Putamen (tissue), 1 donor: Measurements from ENCODE around the gene ZMAT5.

ENCODE experiments used
- DNase-seq: peaks from one replicate; pipeline ENCODE4 v3.0.0-alpha.2; 2016; ENCODE audit warnings: low spot score

The ZMAT5 gene, protein sequence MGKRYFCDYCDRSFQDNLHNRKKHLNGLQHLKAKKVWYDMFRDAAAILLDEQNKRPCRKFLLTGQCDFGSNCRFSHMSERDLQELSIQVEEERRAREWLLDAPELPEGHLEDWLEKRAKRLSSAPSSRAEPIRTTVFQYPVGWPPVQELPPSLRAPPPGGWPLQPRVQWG

DNA sequence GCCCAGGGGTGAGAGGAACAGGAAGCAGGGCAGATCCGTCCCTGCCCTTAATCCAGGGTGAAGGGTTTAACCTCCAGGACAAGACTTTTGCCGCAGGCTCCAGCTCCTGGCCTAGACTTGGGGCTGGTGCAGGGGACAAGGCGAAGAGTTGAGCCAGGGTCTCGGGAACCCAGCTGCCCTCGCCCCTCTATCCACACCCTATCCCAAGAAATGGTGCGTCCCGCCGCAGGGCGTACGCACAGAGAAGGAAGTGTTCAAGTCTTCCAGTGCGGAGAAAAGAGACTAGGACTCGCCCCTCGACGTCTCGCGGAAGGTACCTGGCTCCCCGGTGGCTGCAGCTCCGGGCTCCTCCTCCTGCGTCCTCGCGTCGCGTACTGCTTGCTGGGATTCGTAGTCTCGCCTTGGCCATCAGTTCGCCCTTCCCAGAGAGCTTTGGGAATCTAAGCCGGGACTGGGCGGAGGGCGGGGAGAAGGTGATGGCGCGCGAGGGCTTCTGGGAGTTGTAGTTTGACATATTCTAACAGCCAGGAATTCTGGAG lies at the start of gene ZMAT5:
Gene ZMAT5, minus strand, starts transcription at position 376 of the 539 bp plus-strand sequence. CDS start 18,463 bp downstream, outside the sequence.
- DNase-seq = peak; percentile 97

DNA sequence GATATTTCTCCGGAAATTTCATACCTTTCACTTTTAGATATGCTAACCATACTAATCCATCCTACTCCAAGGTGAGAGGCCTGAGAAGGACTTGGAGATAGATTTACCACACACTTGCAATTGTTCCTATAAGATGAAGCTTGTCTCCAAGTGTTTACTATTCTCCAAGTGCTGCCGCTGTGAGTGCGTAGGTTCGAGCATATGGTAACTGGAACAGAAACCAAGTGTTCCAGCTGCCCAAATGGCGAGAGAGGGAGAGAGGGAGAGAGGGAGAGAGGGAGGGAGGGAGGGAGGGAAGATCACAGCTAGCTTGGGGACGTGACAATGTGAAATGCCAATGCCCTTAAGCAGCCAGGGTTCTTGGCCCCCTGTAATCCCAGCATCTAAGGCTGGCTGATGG lies 49.7 kb upstream of the ZMAT5 start:
- DNase-seq = no peak

DNA sequence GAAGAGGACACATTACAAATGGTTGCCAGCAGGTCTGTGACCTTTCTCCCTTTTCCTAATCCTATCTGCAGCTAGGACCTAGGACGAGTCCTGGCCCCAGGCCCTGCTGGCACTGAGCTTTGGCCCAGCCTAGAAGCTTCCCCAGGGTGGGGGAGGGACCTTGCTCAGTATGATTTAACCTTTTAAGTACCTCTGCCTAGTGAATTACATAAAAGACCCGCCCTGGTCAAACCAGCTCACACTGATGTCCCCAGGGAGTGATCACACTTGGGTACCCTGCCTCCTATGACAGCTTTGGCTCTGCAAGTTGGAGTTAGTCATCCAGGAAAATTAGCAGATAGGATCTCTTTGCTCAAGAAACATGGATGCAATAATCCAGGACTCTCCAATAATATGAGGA lies 49.3 kb upstream of the ZMAT5 start:
- no peak for DNase-seq

DNA sequence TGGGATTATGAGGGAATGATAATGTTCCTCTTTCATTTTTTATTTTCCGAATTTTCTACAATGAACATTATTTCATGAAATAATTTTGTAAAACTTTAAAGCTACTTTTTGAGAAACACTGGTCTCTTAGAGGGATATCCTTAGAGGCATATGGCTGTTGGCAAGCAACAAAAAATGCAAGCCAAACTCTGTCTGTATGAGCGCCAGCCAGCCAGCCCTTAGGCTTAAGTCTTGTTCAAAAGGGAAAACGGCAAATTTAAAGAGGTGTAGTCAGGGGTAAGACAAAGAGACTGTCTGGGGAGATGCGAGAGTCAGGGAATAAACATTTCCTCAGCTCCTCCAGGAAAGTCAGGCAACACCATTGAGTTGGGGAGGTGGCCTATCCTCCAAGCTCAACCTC lies 48.8 kb upstream of the ZMAT5 start:
- no peak for DNase-seq

DNA sequence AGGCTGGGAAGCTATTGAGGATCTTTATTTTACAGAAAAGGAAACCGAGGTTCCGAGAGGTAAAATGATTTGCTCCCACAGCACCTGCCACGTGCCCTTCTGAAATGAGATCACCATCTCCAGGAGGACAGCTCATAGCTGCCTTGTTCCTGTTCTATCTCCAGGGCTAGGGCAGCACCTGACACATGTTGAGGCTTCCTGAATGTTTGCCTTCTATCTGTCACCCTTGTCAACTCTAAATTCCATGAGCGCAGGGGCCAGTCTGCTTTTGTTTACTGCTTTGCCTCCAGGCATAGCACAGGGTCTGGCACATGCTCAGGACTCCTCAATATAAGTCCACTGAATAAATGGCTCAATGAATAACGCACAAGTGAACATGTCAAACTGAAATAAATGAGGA lies 47.2 kb upstream of the ZMAT5 start:
- no peak for DNase-seq

DNA sequence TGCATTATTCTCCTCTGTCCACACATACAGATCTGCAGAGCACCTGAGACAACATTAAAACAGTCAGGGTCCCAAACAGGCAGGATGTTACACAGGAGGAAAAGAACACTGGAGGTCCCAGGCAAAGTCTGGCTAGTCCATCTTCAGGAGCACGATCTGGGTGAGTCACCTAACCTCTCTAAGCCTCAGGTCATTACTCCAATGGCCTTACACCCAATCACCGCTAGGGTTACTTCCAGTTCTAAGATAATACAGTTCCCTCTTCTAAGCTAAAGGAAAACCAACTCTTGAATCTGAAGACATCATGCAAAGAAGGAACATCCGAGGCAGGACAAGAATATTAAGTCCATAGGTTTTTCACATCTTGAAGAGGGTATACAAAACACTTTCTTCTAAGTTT lies 46.8 kb upstream of the ZMAT5 start:
- DNase-seq = no peak

DNA sequence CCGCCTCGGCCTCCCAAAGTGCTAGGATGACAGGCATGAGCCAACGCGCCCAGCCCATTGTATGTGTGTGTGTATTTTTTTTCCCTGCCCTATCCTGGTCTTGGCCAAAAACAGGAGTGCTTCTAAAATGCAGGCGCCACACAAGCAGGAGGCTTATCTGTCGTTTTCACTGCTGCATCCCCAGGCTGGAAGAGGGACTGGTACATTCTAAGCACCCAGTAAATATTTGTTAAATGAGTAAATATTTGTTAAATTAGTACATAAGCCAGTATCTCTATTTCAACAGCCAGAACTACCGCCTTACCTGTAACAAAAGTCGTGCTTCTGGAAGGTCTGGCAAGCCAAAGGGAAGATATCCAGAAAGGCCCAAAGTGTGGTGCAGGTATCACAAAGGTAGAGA lies 46.3 kb upstream of the ZMAT5 start:
- DNase-seq = no peak

DNA sequence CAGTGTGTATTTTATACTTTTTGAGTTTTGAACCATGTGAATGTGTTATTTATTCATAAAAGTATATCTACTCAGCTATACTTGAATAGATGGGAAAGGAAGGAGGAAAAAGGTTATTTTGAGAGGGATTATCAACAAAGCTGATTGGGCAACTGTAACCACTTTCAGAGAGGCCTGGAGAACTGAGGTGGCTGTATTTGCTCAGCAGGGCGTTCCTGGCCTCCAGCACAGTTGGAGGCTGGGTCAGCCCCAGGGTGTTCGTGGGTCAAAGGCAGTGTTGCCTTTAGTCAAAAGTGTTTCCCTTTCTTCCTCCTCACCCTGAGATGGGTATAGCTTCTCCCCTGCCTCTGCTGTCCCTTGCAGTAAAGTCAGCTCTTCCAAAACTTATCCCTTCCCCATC lies 44.6 kb upstream of the ZMAT5 start:
- no peak for DNase-seq

DNA sequence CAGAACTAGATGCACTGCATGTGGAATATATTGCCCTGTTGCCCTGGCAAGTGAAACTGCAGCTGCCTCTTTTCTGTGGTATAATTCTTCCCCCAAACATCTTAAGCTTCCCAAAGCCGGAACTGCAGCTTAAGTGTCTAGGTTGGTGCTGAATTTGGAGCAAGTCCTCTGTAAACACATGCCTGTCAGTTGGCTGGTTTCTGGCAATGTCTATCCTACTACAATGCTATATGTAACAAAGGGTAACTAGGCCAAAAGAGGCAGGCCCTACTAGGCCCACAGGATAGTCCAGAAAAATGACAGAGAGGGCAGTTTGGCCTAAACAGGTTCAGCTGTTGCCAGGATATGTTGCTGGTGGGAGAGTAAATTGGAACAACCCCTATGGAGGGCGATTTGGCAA lies 43.4 kb upstream of the ZMAT5 start:
- DNase-seq = no peak

DNA sequence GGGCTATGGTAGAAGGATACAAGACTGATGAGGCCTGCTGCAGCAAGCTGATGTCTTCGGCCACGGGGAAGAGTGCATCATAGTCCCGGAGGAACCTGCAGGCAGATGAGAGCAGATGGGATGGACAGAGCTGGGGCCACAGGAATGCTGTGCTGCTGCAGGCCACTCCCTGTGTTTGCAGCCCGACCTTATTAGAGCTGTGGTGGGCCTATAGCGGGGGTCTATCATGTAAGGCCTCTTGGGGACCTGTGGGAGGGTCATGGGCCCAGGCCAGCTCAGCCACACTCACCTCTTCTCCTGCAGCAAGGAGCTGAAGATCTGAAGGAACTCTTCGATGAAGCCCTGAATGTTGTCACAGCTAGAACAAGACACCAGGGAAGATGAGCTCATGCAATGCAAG lies 39.4 kb upstream of the ZMAT5 start:
- no peak for DNase-seq

DNA sequence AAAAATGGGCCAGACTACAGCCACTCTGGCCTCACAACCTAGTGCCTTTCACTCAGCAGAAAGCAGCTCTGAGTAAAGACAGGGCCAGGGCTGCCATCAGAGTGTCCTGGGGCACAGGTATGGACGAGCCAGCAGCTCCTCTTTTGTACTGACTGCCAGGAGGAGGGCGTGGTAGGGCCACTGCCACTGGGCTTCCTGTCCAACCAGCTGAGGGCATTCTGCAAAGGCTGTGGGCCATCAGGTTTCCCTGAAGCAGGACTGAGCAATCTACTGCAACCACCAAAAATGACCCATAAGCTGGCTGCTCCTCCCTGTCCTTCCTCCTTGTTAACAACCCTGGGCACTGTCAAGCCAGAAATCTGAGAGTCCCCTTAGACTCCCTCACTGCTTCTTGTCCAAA lies 38.2 kb upstream of the ZMAT5 start:
- DNase-seq = no peak

DNA sequence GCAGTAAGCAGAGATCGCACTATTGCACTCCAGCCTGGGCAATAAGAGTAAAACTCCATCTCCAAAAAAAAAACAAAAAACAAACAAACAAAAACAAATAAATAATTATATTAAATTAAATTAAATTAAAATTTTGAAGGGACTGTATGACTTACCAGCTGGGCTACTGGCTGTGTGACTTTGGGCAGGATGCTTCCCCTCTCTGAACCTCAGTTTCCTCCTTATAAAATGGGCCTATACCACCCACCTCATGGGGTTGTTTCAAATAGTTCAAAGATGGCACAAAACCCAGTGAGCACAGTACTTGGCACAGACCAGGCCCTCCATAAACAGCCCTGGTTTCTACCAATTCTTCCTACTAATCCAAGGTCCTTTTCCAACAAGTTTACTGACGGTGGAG lies 36.4 kb upstream of the ZMAT5 start:
- no peak for DNase-seq

DNA sequence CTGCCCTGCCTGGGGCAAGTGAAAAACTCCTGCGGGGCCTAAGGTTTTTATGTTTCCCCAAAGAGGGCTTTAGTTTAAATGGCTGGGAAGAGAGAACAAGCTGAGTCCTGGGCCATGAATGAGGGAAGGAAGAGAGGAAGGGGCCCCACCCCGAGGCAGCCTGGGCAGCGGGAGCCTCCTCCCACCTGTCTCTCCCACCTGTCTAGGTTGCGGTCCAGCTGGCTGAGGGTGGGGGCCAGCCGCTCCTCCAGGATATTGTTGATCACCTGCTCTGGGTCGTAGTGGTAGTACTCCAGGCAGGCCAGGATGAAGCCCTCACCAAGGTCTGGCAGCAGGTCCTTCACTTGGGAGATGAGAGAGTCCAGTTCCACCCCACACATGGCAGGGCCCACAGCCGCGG lies 35.0 kb upstream of the ZMAT5 start:
- DNase-seq = no peak

DNA sequence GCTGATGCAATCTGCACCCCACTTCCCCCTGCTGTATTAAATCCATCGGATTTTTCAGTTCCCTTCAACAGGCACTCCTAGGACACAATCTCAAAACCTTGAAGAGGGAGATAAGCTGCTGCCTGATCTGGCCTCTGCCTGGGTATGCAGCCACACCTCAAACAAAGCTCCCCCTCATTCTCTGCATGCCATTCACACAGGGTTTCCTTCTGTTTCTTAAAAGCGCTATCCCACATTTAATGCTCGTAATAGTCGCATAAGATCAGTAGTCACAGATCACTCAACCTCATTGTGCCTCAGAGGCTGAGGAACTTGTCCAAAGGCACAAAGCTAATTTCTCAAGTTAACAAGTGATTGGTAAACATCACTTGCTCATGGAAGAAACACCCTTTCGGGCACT lies 34.3 kb upstream of the ZMAT5 start:
- no peak for DNase-seq

DNA sequence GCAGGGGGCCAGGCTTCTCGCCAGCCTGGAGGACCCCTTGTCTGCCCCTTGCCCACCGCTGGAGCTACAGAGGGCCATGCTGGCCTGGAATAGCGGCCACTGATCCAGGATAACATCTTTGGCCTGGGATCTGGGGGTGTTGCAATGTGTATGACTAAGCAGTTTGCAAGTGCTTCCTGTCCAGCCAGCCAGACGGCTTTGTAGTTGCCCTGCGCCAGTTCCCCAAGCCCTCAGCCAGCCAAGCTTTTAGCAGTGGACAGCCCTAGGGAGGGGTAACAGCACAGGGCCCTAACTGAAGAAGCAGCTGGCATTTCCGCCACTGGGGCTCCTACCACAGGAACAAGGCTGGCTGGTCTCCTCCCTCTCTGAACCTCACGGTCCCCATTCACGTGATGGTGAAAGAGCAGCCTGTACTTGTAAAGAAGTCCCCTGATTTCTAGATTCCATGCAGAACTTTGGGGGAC lies 32.4 kb upstream of the ZMAT5 start:
- peak; percentile 70 for DNase-seq

DNA sequence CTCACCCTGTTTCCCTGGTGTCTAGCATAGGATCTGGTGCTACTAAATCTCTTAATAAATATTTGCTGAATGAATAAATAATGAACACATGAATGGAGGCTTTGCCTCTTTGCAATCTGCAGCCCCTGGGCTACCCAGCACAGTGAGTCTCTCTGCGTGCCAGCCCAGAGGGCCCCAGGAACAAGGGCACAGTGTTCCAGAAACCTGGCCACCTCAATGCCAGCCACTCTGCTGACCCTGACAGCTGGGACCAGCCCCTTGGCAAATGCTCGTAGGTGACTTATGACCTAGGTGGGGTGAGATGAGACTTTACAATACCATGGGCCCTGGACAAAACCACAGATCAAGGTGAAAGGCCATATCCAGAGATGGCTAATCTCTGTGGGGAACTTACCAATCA lies 32.0 kb upstream of the ZMAT5 start:
- DNase-seq = no peak

DNA sequence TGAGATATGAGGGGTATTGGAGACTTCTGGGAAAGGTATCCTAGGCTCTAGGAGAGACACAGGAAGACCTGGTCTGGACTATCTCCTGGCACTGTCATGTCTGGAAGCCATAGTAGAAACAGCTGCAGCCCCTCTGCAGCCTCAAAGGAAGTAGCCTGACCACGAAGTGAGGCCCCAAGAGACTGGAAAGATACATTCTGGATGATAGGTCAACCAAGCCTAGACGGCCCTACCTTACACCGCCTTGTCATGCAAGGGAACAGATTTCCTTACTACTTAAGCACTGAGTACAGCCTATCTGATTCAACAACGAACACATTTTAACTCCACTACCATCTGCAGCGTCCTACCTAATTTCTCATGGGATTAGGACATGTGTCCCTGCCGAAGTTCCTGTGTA lies 31.5 kb upstream of the ZMAT5 start:
- DNase-seq = no peak

DNA sequence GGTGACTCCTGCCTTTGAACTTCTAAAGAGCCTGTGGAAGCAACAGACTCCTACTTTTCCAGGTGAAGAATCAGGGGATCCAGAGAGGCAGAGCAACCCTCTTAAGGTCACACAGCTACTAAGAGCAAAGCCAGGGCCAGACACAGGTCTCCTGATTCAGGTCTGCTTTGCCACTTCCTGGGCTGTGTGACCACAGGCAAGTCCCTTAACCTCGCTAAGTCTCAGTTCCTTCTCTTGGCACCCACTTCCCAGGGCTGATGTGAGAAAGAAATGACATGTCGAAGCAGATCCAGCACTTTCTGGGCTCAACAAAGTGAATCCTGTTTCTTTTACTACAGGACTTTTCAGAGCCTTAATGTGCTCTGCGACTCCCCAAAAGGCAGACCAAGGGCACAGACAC lies 30.5 kb upstream of the ZMAT5 start:
- peak; percentile 26 for DNase-seq

DNA sequence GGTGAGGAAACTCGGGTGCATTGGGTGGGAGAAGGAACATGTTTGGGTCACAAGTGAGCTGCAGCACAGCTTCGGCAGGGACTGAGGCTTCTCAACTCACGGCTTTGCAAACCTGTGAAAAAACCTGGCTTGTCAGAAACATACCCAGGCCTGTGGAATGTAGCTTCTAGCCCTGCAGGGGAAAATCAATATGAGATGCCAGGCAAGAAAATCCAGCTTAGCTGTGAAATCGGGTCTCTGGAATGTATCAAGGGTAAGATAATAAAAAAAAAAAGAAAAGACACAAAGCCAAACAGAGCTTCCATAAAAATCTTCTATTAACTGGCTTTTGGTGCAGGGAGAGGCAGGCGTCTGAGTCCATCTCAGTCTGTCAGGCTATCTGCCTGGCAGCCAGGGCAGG lies 28.9 kb upstream of the ZMAT5 start:
- DNase-seq = no peak

DNA sequence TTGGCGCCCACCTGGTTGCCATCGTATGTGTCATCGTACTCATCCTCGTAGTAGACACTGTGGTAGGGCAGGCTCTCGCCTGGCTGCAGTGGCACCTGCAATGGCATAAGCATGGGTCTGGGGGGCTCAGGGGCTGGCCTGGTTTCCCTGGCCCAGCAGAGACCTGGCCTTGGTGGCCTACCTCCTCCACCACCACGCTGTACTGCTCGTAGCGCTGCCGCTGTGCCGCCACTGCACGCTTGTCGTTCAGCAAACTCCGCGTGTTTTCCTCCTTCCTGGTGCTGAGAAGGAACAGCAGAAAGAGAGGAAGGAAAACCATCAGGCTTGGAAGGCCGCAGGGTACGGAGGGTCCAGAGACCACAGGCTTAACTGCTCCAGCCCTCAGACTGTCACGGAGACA lies 26.6 kb upstream of the ZMAT5 start:
- no peak for DNase-seq

DNA sequence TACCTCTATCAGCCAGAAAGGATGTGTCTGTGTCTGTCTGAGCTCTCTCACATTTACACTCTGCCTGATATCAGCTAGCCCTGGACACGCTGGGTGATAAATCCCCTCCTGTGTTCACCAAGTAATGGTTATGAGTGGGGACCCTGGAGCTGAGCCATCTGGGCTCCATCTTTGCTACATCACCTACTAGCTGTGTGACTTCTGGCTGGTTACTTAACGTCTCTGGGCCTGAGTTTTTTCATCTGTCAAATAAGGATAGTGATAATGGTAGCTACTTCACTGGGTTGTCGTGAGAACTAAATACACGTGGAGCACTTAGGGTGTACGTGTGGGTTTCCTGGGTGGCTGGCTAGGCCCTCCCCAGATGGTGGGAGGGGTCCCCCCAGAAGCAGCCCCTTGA lies 23.3 kb upstream of the ZMAT5 start:
- no peak for DNase-seq

DNA sequence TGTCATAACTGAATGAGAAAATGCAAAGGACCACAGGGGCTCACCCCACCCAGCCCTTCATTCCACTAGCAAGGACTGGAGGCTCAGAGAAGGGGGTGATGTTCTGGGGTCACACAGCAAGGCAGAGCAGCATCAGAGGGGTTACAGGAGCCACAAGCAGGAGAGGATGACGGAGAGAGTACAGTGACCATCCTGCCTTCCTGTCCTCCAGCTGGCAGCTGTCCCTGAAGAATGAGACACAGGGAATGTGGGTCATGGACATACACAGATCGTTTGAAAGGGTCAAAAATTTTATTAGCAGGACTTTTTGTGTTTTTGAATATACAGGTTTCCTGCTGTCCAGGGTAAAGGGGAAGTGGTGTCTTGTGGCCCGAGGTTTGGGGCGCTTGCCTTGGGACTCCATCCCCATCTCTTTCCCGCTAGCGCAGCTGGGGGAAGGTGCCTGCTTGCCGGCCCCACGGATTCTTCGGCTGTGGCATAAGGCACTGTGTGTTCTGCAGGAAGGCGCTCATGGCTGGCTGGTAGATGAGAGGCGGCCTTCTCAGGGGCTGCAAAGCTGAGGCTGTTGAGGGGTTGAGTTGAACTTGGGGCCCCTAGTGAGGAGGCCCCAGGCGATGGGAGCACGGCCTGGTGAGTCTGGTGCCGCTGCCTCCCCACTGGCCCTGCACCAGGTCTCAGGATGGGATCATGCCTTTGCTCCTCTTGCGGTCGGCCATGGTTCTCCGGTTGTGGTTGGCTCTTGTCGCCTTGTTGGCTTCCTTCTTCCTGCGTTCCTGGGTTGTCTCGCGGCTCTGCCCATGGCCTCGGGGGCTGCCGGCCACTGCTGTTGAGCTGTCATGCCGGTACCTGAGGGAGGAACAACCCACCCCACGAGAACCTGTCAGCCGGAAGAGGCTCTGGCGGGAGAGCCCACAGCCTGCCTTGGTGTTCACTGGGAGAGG lies 21.8 kb upstream of the ZMAT5 start:
- no peak for DNase-seq

DNA sequence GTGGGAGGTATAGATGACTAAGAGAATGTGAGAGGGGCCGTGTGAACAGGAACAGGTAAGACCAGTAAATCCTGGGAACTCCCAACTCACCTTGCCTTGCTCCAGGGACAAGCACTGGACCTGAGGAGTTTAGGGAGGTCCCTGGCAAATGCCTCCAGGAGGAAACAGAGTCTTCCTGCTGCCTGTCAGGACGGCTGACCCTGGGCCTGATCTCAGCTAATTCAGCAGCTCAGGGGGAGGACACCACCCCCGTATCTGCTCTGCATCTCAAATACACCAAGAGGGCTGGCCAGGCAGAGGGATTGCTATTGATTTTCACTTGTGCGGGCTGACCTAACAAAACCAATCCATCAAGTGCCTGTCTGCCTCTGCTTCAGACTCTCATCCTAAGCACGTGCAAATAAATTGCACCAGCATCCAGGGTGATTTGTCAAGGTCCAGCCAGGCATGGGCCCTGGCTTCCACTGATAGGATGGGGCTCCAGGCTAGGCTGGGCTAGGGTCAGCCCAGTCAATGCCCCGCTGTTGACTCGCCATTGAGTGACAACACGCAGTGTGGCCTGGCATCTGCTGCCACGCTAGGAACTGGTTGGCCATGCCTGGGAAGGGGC lies 20.7 kb upstream of the ZMAT5 start:
- no peak for DNase-seq
